ENCODE measurements around the gene BICD1. TPM values are rescaled to one million over a fixed set of nuclear protein-coding genes. Genes with fewer than 3 reads are reported as not detected.

Gene BICD1
- total and polyA plus RNA-seq, 2 of the 13 experiments (the other 11 are each of a cell fraction or from before 2014, with no cell fraction given), result 4.5 to 5.2 TPM

- TF ChIP-seq ZSCAN22 (CRISPR knock-in tag; IDR thresholded peaks at IDR 0.05) (no peak), ZNF33A (CRISPR knock-in tag; IDR thresholded peaks at IDR 0.05; ENCODE audit: borderline replicate concordance) (no peak)
- H3K79me2 ChIP-seq (ENCODE audit: insufficient read depth, low read length), result no peaks in the 10 kb centered on the region
- 31% methylated on average over 2 of the region's 2 CpGs for WGBS (ENCODE audit: low lambda C conversion rate)
- DNase-seq (ENCODE audit: low spot score) (no peak), ATAC-seq (no peak), FAIRE-seq (no peak)
- H3K9me3 ChIP-seq (ENCODE audit: low read length), result no peaks in the 10 kb centered on the region
- H2AFZ ChIP-seq (ENCODE audit: low read length), result no peak overlapping the region
- no TSS peak for BruUV-seq (replicated peaks)
- peak overlapping the region; percentile 99 for H3K4me2 ChIP-seq (ENCODE audit: low read depth, low read length)
- peaks cover 0 to 8% of the 10 kb centered on the region in 2 experiments; a peak in 1 of 5 replicates for H3K27me3 ChIP-seq (ENCODE audit: control insufficient read depth in 1 of 2, insufficient read depth in 2 of 2, low read length in 2 of 2)
- H3K9ac ChIP-seq (ENCODE audit: insufficient read depth, low read depth, low read length), result no peak overlapping the region
- in situ Hi-C loops (cut with HindIII; ENCODE audit: extremely low pct_ligation_motif_present, low pct_unique_long_range_greater_than_20kb) (no loop called here), intact Hi-C loops (cut with micrococcal nuclease; ENCODE audit: unreplicated experiment) (loop anchor here (2.0 to 5.0 kb wide), 2 partner anchors 18 to 36 kb away; no protein-coding TSS in a partner anchor)
- POLR2A ChIA-PET, result no interaction called here
- H4K20me1 ChIP-seq (ENCODE audit: insufficient read depth, low read length), result no peaks in the 10 kb centered on the region
- no peaks in the 10 kb centered on the region for H3K36me3 ChIP-seq (replicated peaks in 1 of 2; ENCODE audit: control insufficient read depth in 1 of 2, insufficient read depth in 2 of 2, low read length in 2 of 2)
- CTCF ChIA-PET (ENCODE audit: low intra/inter-chr PET ratio, low total read pairs), result no interaction called here
- H3K4me1 ChIP-seq (ENCODE audit: insufficient read depth, low read length), result peaks cover 23% of the 10 kb centered on the region
- H3K27ac ChIP-seq (ENCODE audit: extremely low read length, insufficient read depth, low read length), result no peak overlapping the region
- peak overlapping the region; percentile 86 to 92 (median 87); a peak in 4 of 6 replicates for H3K4me3 ChIP-seq (replicated peaks in 1 of 3; ENCODE audit: insufficient read depth in 1 of 3, low read depth in 2 of 3, low read length in 3 of 3)
These were observed 294.2 kb downstream of the BICD1 start for GRCh38 chr12:32400866-32401265.

- no peaks in the 10 kb centered on the region for H4K20me1 ChIP-seq (ENCODE audit: insufficient read depth, low read length)
- H3K27me3 ChIP-seq (ENCODE audit: control insufficient read depth in 1 of 2, insufficient read depth in 2 of 2, low read length in 2 of 2), result peaks cover 0 to 8% of the 10 kb centered on the region in 2 experiments; a peak in 1 of 5 replicates
- peaks cover 23% of the 10 kb centered on the region for H3K4me1 ChIP-seq (ENCODE audit: insufficient read depth, low read length)
- no peak for ATAC-seq
- WGBS (ENCODE audit: low lambda C conversion rate), result 93% methylated on average over 10 of the region's 10 CpGs
- intact Hi-C loops (cut with micrococcal nuclease; ENCODE audit: unreplicated experiment), result loop anchor here (5.0 kb wide), 1 partner anchor 35 kb away; no protein-coding TSS in a partner anchor
- no TSS peak for BruUV-seq (replicated peaks)
- H3K4me2 ChIP-seq (ENCODE audit: low read depth, low read length), result no peak overlapping the region
- POLR2A ChIA-PET, result no interaction called here
- no peak overlapping the region for H3K4me3 ChIP-seq (replicated peaks in 1 of 3; ENCODE audit: insufficient read depth in 1 of 3, low read depth in 2 of 3, low read length in 3 of 3)
- in situ Hi-C loops (cut with HindIII; ENCODE audit: extremely low pct_ligation_motif_present, low pct_unique_long_range_greater_than_20kb), result no loop called here
- H3K9me3 ChIP-seq (ENCODE audit: low read length), result no peaks in the 10 kb centered on the region
- no peak for DNase-seq (ENCODE audit: low spot score)
- no peak overlapping the region for H3K9ac ChIP-seq (ENCODE audit: insufficient read depth, low read depth, low read length)
- H3K36me3 ChIP-seq (replicated peaks in 1 of 2; ENCODE audit: control insufficient read depth in 1 of 2, insufficient read depth in 2 of 2, low read length in 2 of 2), result no peaks in the 10 kb centered on the region
- CTCF ChIA-PET (ENCODE audit: low intra/inter-chr PET ratio, low total read pairs), result no interaction called here
- no peak overlapping the region for H2AFZ ChIP-seq (ENCODE audit: low read length)
- no peaks in the 10 kb centered on the region for H3K79me2 ChIP-seq (ENCODE audit: insufficient read depth, low read length)
- no peak overlapping the region for H3K27ac ChIP-seq (ENCODE audit: extremely low read length, insufficient read depth, low read length)
- TF ChIP-seq ZNF792 (CRISPR knock-in tag; IDR thresholded peaks at IDR 0.05) (no peak), KDM3A (CRISPR knock-in tag; IDR thresholded peaks at IDR 0.05; ENCODE audit: low read depth) (no peak), HMGXB3 (CRISPR knock-in tag; IDR thresholded peaks at IDR 0.05; ENCODE audit: borderline replicate concordance) (no peak), TRIM24 (CRISPR knock-in tag; IDR thresholded peaks at IDR 0.05) (no peak)
- FAIRE-seq, result no peak
These were observed 295.5 kb downstream of the BICD1 start for GRCh38 chr12:32402170-32402569.

Data from HepG2 (cell line).